HG03159 (cell line): ENCODE results near the gene IER2.
"Not testable (repeated sequence)": the region's sequence is repeated elsewhere in the genome, so short reads cannot be mapped to it uniquely, and the experiment has no call there.

Experiments used
- ATAC-seq: cut with Tn5 transposase; IDR thresholded peaks from one replicate; pipeline ENCODE4 v1.9.1; 2021; ENCODE audit warnings: mild to moderate bottlenecking, moderate library complexity; ENCODE audit not compliant: unreplicated experiment

The IER2 gene

DNA sequence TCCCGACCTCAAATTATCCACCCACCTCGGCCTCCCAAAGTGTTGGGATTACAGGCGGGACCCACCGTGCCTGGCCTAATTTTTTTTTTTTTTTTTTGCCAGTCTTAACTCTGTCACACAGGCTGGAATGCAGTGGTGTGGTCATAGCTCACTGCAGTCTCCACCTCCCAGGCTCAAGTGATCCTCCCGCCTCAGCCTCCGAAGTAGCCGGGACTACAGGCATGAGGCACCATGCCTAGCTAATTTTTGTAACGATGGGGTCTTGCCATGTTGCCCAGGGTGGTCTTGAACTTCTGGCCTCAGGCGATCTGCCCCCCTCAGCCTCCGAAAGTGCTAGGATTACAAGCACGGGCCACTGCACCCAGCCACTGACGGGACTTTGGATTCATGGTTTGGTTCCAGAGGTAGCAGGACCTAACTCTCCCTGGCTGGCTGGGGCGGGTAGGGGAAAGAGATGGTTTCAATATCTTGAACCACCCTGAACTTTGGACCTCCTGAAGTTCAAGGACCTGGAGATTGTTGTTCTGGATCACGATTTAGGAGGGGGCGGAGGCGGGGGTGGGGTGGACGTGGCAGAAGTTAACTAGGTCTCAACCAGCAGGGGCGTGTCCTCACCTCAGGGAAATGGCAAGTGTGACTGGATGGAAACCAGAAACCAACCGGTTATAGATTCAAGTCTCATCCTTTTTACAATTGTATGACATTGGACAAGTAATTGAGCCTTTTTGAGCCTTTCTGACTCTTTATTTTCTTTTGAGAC, 40.8 kb downstream of the IER2 start:
- no peak for ATAC-seq

DNA sequence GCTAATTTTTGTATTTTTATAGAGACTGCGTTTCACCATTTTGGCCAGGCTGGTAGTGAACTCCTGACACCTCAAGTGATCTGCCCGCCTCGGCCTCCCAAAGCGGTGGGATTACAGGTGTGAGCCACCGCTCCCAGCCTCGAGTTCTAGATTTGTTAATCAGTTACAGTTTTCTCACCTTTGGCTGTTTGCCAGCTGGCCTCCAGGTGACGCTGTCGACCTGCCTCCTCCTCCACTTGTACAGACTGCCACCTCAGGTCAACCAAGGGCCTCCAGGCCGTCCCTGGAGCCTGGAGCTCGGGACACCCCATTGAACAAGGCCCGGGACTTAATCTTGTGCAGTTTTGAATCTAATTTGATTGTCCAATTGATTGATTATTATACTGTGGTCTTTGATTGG, 45.5 kb downstream of the IER2 start:
- no peak for ATAC-seq

DNA sequence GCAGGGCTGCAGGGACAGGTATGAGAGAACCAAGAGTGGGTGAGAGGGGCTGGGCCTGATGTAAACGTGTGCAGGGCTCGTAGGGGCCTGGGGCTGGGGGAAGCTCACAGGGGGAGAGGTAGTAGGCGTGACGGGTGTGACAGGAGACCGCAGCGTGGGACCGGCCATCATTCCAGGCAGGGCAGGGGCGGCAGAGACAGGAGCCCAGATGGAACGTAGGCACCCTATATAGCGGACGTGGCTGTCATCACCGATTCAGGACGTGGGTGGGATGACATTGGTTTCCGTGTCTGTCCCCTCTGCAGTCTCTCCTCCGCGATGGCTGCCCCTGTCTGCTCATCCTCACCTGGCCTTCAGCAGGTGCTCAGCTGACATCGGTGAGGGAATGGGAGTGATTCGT, 48.4 kb downstream of the IER2 start:
- ATAC-seq = no peak

DNA sequence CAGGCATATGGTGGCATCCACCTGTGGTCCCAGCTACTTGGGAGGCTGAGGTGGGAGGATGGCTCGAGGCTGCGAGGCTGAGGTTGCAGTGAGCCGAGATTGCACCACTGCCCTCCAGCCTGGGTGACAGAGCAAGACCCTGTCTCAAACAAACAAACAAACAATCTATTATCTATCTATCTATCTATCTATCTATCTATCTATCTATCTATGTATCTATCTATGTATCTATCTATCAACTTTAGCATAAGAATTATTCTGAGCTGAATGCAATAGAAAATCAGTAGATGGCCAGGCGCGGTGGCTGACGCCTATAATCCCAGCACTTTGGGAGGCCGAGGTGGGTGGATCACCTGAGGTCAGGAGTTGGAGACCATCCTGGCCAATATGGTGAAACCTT, 51.9 kb downstream of the IER2 start:
- ATAC-seq = not testable (repeated sequence)
